HG03342 (cell line): ENCODE measurements around the gene EXD3.

ENCODE experiments used
- ATAC-seq: cut with Tn5 transposase; IDR thresholded peaks from one replicate; pipeline ENCODE4 v1.9.1; 2021; ENCODE audit warnings: mild to moderate bottlenecking, moderate library complexity; ENCODE audit not compliant: unreplicated experiment

EXD3 gene

DNA sequence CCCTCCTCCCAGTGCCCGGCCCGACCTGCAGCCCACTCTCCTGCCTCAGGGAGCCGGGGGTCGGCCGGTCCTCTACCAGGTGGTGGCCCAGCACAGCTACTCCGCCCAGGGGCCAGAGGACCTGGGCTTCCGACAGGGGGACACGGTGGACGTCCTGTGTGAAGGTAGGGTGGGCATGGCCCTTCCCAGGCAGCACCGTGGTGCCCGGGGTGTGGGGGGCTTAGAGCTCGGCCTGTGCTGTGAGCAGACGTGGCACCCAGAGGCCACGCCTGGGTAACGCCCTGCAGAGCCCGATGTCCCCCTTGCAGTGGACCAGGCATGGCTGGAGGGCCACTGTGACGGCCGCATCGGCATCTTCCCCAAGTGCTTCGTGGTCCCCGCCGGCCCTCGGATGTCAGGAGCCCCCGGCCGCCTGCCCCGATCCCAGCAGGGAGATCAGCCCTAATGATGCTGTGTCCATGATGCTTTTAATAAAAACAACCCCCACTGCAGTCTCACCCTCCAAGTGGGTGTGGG is 11.0 kb upstream of the EXD3 start:
- ATAC-seq = no peak

DNA sequence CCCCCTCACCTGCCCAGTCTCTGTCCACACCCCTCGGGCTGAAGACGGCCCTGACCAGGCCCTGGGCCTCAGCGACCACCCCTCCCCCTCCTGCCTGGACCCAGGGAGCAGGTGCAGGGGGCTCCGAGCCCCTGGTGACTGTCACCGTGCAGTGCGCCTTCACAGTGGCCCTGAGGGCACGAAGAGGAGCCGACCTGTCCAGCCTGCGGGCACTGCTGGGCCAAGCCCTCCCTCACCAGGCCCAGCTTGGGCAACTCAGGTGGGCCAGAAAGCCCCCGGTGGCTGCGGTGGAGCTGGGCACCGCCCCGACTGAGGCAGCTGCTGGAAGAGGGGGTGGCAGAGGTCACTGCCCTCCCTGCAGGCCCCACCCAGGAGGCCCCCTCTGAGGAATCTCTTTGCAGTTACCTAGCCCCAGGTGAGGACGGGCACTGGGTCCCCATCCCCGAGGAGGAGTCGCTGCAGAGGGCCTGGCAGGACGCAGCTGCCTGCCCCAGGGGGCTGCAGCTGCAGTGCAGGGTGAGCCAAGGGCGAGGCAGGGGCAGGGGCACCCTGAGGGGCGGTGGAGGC is 10.5 kb upstream of the EXD3 start:
- no peak for ATAC-seq

DNA sequence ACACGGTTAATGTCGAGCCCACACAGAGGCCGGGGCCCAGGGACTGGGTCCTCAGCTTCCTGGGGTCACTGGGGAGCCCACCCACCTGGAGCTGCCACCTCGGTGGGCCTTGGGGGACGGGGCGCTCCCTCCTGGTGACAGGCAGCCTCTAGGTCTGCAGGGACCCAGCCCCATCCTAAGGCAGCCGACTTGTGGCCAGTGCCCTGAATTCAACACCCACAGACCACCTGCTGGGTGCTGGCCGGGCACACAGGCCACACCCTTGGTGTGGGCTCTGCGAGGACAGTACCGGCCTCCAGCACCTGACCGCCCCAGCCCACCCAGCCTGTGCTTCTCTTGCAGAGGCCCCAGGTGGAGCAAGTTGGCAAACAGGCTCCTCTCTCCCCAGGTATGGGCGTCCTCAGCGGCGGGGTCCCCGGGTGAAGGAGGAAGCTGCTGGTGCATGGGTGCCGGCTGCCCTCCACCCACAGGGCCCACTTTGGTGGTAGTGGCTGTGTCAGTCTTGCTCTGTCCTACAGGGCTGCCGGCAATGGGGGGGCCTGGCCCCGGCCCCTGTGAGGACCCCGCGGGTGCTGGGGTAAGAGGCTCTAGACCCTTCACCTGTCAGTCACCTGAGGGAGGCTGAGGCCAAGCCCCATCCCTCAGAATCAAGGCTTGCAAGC is 9.9 kb upstream of the EXD3 start:
- ATAC-seq = no peak

DNA sequence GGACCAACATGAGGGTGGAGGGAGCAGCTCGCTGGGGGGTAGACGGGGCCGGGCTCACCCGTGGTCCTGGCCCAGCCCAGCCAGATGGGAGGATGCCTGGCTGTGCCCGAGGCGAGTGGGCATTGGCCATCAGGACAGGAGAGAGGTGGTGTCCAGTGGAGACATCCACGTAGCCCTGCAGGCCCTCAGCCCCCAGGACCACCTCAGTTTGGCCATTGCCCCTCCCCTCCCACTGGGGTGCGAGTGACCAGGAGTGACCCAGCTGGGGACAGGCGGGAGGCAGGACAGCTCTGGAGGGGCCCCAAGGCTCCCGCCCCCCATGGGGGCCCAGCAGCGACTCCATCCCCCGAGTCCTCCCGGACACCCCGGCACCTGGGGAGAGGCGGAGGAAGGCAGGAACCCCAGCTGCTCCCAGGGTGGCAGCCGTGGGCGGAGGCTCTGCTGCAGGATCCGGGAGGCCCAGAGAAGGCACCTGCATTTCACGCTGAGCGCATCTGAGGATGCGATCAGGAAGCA is 8.5 kb upstream of the EXD3 start:
- no peak for ATAC-seq

- no peak for ATAC-seq
These were observed 7.9 kb upstream of the EXD3 start for GRCh38 chr9:137430723-137431415.

GRCh38 chr9:137429974-137430722 is 7.2 kb upstream of the EXD3 start:
- ATAC-seq = no peak

DNA sequence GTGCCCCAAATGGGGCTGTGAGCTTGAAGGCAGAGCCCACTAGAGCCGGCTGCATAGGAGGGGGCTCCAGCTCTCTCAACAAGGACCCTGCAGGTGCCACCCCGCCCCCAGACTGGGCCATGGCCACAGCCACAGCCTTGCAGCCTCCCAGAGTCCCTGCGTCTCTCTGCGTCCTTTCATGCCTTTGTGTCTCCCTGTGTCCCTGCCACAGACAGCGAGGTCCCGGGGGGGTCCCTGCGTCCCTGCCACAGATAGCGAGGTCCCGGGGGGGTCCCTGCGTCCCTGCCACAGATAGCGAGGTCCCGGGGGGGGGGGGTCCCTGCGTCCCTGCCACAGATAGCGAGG is 6.6 kb upstream of the EXD3 start:
- no peak for ATAC-seq

GRCh38 chr9:137428841-137429545 is 6.0 kb upstream of the EXD3 start:
- no peak for ATAC-seq

- no peak for ATAC-seq
These were observed 5.3 kb upstream of the EXD3 start for GRCh38 chr9:137428311-137428630.

DNA sequence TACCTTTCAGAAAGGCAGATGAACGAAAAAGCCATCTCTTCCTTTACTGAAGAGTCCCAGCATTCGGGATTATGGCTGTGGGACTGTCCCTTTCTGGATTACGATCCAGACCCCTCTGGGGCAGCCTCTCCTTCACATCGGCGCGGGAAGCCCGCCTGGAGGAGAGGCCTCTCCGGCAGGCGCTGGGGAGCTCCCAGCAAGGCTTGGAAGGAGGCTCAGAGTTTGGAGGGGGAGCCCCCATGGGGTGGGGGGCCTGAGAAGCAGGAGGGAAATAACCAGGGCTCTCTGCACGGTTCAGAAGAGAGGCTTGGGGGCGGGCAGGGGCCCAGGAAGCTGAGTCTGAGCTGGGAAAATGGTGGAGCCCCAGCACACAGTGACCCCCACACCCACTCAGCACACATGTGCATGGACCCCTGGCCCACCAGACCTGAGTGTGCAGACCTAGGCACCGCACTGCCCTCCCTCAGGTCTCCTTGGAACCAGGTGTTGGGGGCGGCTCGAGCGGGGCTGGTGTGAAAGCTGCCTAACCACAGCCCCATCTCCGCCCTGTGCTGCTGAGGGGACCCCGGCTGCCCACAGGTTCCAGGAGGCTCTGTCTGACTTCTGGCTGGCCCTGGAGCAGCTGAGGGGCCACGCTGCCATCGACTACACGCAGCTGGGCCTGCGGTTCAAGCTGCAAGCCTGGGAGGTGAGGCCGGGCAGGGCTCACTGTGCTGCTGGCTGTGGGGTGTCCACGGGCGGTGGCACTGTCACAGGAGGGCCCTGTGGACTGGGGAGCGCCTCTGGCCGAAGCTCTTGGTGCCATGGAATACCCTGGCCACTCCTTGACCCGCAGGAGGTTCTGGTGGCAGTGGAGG is 4.7 kb upstream of the EXD3 start:
- ATAC-seq = no peak

DNA sequence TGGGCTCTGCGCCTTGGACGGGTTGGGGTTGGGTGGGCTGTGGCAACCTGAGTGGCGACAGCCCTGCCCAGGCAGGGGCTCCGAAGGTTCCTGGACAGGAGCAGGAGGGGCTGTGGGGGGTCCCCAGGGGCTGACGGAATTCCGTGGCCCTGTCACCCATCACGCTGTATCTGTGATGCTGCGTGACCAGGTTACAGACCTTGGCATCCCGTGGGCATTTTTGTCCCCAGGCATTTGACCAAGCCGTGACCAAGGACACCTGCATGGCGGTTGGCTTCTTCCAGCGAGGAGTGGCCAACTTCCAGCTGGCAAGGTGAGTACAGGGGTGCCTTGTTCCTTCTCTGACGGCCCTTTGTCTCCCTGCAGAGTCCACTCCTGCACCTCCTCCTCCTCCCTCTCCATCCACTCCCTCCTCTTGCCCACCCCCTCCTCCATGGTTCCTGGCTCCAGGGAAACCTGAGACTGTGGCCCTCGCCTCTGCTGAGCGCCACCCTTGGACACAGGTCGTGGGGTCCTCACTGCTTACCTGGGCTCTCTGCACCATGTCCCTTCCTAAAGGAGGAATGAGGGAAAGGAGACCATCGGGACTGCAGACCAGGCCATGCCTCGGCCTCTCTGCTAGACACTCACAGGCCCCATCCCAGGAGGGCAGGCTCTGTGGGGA is 3.2 kb upstream of the EXD3 start:
- no peak for ATAC-seq

DNA sequence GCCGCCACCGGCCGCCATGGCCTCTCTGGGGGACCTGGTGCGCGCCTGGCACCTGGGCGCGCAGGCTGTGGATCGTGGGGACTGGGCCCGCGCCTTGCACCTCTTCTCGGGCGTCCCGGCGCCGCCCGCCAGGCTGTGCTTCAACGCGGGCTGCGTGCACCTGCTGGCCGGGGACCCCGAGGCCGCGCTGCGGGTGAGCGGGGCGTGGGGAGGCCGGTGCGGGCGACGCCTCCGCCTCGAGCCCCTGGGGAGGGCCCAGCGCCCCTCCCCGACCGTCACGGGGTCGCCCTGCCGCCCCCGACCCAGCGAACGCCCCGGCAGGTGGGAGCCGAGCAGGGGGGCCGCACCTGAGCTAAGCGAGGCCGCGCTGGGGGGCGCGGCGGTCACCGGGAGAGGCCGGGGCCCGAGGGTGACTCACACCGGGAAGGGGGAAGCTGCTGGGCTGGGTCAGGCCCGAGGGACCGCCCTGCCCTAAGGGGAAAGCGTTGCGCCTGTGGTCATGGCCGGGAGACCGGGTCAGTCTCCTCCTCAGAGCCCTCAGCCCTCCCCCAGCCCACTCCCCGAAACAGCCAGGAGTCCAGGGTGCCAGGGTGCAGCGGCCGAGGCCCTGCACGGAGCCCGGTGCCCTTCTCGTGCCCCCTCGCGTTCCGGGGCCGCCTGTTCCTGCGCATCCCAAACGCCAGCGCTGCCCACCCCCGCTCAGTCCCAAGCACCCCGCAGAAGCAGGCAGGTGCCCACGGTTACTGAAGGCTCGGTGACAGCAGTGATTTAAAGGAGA is 741 bp upstream of the EXD3 start:
- ATAC-seq = peak; percentile 9

DNA sequence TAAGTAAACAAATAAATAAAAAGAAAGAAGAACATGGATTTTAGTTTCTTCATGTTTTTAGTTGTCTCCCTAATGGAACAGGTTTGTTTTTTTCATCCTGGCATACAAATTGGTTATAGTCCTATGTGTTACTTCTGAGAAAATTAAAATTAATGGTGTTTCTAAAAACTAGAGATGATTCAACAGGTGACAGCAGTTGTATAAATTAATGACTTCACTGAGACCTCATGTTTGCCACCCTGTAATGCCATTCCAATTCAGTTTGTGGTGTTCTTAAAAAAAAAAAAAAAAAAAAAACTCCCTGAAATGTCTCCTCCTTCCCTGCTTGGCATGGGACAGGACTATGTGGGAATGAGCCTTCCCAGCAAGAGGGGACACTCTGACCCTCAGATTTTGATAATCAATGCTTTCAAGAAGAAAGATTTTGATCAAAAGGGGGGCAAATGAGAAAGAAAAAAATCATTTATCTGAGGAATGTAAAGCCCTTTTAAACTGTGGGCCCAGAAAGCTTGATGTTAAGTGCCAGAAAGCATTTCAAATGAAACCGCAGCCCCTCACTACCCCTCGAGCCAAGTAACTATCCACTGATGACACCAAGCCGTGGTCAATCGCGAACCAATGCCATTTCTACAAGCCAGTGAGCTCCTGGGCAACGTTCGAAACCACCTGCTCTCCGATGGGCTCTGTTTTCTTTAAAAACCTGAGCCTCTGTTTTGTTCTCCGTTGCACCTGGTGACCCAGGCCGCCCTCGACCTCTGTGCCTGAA is 941 bp downstream of the EXD3 start:
- ATAC-seq = no peak

- ATAC-seq = no peak
These were observed 5.6 kb downstream of the EXD3 start for GRCh38 chr9:137417161-137418021.

DNA sequence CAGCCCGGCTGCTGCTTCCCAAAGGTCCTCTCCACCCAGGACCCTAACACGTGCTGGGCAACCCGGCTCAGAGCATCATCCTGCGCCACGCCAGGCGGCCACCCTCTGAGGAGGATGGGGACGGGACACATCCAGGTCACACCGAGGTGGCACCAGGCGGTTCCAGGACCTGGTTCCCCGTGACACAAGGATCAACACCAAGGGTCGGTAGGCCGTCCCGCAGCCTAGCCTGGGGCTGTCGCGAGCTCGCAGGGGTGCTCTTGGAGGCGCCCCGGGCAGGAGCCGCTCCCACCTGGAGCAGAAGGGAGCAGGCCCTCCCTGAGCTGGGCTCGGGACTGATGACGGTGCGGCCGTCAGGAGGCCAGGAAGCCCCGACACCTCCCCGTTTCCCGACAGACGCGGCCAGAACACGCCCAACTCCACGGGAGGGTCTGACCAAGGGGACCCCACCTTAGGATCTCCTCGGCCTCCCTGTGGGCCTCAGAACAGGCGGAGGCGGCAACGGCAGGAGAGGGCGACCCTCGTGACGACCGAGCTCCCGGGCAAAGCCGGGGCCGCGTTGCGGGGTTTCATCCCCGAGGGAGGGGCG is 6.3 kb downstream of the EXD3 start:
- no peak for ATAC-seq

GRCh38 chr9:137416006-137416562 is 6.9 kb downstream of the EXD3 start:
- no peak for ATAC-seq
